DOHH2 (cell line): ENCODE results near the gene PALLD.

Source experiments
- CTCF ChIP-seq: fragments of 200-600 bp; sonication (generic); IDR thresholded peaks from one replicate; pipeline ENCODE4 v1.5.1; 2014; ENCODE audit warnings: antibody characterized with exemption, mild to moderate bottlenecking, low read depth, low read length; ENCODE audit not compliant: poor library complexity, severe bottlenecking
- EZH2phosphoT487 ChIP-seq: fragments of 200-600 bp; sonication (generic); IDR thresholded peaks from 2 replicates; pipeline ENCODE4 v1.6.1; 2017; ENCODE audit warnings: borderline replicate concordance, mild to moderate bottlenecking, antibody characterized with exemption, low read length, moderate library complexity, mixed read lengths

GRCh38 chr4:168712316-168712890, 215.6 kb downstream of the PALLD start:
- TF ChIP-seq CTCF (no peak), EZH2phosphoT487 (no peak)
